Measurements from ENCODE around the gene MATN1.

The MATN1 gene

DNA sequence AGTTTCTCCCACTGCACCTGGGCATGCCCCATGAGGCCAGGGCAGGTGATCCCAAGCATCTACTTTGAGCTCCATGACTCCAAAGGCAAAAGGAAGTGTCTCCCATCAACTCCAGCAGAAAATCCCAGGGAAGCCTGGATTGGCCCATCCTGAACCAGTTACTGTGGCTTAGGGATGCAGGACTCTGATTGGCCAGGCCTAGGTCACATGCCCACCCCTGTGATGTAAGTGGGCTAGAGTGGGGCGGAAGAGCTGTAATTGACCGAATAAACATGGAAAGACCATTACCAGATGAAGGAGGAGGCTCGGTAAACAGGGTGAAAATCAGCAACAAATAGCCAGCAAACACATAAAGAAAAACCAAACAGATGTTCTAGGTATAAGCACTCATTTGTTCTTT, 45.2 kb downstream of the MATN1 start:
- no peak for DNase-seq

- DNase-seq: no peak
Observed at GRCh38 chr1:30677471-30677870, 45.9 kb downstream of the MATN1 start.

- DNase-seq: no peak
Observed at GRCh38 chr1:30675761-30676160, 47.6 kb downstream of the MATN1 start.

- DNase-seq: no peak
Observed at GRCh38 chr1:30675289-30675688, 48.1 kb downstream of the MATN1 start.

DNA sequence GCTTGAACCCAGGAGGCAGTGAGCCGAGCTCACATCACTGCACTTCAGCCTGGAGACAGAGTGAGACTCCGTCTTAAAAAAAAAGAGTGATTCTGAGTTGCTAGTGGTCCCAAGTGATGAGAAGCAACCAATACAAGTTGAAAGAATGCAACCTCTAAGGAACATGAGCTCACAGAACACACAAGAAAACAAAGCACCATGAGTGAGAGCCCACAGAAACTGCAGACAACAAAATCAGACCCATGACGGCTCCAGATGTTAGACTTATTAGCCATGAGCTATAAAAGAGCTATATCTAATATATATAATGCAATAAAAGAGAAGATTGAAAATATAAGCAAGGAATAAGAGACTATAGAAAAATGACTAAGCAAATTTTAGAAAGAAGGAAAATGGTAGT, 50.0 kb downstream of the MATN1 start:
- DNase-seq: no peak

DNA sequence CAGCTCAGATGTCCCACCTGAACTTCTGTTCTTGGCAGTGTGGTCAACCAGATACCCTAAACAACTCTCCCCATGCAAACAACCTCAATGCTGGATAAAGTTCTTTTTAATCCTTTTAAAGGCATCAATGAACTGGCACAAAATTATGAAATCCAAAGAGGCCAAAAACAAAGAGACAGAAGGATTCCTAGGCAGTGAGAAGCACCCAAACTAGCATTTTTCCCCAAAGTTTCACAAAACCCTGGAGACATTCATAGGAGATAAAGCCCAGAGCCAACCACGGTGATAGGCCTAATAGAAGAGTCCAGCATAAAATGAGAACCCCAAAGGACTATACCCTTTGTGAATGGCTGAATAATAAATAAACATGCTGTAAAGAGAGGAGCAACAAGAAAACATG, 50.7 kb downstream of the MATN1 start:
- DNase-seq: no peak

DNA sequence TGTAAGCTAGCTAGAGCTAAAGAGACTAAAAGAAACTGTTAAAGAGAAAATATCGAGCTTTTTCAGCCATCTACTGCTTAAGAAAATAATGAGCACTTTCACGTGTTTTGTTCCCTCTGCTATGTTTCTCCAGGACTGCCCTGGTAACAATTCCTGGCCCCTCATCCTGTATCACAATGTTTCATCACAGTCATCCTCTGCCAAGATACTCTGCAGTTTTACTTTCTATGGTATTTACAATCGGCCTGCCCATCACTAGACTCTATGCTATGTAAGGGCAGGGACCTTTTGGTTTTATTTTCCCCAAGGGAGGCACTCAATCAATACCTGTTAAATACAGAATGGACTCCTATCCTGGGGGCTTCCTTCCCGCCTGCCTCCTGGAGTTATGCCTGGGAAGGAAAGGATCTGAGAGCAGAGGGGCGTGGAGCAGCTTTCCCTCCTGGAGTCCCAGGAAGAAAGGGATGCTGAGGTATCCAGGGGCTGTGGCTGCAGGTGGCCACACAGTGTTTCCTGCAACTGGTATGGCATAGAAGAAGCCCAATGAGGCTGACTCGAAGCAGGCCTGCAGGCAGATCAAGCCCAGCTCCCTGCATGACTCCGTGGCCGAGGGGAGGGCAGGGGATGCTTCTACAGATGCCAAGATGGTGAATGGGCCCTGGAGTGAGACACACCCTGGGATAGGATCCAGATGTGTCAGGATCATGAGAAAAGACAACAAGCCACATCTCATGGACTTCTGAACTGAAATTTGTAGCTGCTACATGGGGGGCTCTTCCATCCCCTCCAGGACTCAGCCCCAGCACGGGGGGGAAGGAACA, 52.9 kb downstream of the MATN1 start:
- no peak for DNase-seq

- DNase-seq: no peak
Observed at GRCh38 chr1:30668546-30669327, 54.6 kb downstream of the MATN1 start.

DNA sequence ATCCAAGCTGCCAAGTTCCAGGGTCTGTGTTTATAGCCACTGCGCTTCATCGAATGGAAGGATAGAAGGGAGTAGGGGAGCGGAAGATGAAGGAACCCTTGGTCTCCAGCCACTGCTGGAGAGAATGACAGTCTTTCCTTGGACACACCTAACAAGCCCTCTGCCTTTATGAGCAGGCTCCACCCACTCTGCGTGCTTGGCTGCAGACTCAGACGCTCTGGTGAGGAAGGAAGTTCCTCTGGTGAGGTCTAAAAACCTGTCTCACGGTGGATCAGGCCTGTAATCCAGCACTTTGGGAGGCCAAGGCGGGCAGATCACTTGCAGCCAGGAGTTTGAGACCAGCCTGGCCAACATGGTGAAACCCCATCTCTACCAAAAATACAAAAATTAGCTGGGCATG, 55.4 kb downstream of the MATN1 start:
- DNase-seq: peak; percentile 38

DNA sequence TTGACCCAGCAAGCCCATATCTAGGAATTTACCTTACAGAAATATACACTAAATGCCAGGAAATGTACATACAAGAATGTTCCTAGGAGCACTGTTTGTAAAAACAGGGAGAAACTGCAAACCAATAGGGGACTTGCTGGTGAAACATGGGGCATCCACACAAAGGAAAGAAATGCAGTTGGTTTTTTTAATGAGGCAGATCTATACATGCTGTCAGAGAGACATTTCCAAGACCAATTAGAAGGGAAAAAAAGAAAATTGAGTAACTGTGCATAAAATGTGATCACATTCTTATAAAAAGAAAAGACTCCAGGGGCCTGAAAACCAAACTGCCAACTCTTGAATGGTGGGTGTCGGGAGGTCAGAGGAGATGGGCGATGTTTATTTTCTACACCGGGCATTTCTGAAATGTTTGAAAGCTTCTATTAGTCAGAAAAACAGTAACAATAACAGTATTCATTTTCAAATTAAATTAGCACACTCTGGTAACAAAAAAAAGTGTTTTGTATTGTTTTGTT, 56.6 kb downstream of the MATN1 start:
- no peak for DNase-seq

- no peak for DNase-seq
Observed at GRCh38 chr1:30665216-30666010, 58.0 kb downstream of the MATN1 start.

- no peak for DNase-seq
Observed at GRCh38 chr1:30664103-30664755, 59.2 kb downstream of the MATN1 start.

- no peak for DNase-seq
Observed at GRCh38 chr1:30663596-30664091, 59.7 kb downstream of the MATN1 start.

GRCh38 chr1:30662291-30662840, 61.0 kb downstream of the MATN1 start:
- no peak for DNase-seq

DNA sequence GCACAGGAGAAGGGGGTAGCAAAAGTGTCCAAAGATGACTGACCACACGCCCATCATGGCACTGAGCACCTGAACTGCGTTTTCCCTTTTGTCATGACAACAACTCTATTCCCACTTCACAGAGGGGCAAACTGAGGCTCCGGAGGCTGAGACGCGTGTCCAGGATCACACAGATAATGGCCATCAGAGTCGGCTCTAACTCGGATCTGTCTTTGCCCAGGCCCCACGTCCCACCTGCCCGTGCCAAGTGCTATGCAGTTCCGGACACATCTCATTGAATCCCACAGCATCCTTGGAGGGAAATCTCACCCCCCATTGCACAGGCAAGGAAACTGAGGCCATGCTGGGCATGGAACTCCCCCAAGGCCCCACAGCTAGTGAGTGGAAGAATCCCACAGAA, 62.1 kb downstream of the MATN1 start:
- DNase-seq: no peak

Data from RPMI8226 (cell line).